Liver (tissue), 9 donors: ENCODE results near the gene TENM3. TPM values are rescaled to one million over a fixed set of nuclear protein-coding genes. Genes with fewer than 3 reads are reported as not detected.

Experiments
- DNase-seq: peaks from one replicate; pipeline ENCODE4 v3.0.0-alpha.2; 2017; ENCODE audit warnings: low spot score
- H3K27ac ChIP-seq, 2 donors: one replicate each; pipeline ENCODE4 v1.7.0; 2013; ENCODE audit warnings: inconsistent platforms in 2 of 2, low read length in 2 of 2, control low read depth in 1 of 2, low read depth in 1 of 2, mild to moderate bottlenecking in 1 of 2
- H3K27me3 ChIP-seq, 4 donors: one replicate each; pipeline versions ENCODE4 v1.6.1 to v1.7.0; 2013; ENCODE audit warnings: low read length in 3 of 4, inconsistent platforms in 1 of 4, mild to moderate bottlenecking in 1 of 4, moderate library complexity in 1 of 4; ENCODE audit not compliant: control insufficient read depth in 4 of 4, insufficient read depth in 4 of 4
- H3K36me3 ChIP-seq, 4 donors: one replicate each; pipeline versions ENCODE4 v1.6.1 to v1.7.0; 2013; ENCODE audit warnings: low read length in 3 of 4, mild to moderate bottlenecking in 3 of 4, low read depth in 1 of 4, moderate library complexity in 1 of 4; ENCODE audit not compliant: control insufficient read depth in 4 of 4, insufficient read depth in 3 of 4
- H3K4me1 ChIP-seq, 4 donors: one replicate each; pipeline versions ENCODE4 v1.6.1 to v1.7.0; 2013; ENCODE audit warnings: low read length in 3 of 4, mild to moderate bottlenecking in 3 of 4, moderate library complexity in 1 of 4; ENCODE audit not compliant: control insufficient read depth in 4 of 4, insufficient read depth in 4 of 4
- H3K4me3 ChIP-seq, 3 donors: one replicate each; pipeline versions ENCODE4 v1.6.1 to v1.7.0; 2013; ENCODE audit warnings: low read length in 3 of 3, control low read depth in 1 of 3, low read depth in 1 of 3, mild to moderate bottlenecking in 1 of 3
- H3K9ac ChIP-seq, 2 donors: one replicate each; pipeline ENCODE4 v1.7.0; 2013; ENCODE audit warnings: low read length in 2 of 2, mild to moderate bottlenecking in 2 of 2, moderate library complexity in 2 of 2, control low read depth in 1 of 2, low read depth in 1 of 2
- H3K9me3 ChIP-seq, 4 donors: one replicate each; pipeline versions ENCODE4 v1.6.1 to v1.7.0; 2013; ENCODE audit warnings: low read length in 3 of 4; ENCODE audit not compliant: control insufficient read depth in 4 of 4
- ATF3 ChIP-seq: IDR thresholded peaks from 2 replicates; pipeline ENCODE4 v1.6.1; 2016; ENCODE audit warnings: antibody characterized with exemption
- CTCF ChIP-seq: fragments of 150-350 bp; IDR thresholded peaks from 2 replicates; pipeline ENCODE4 v1.5.1; 2017; ENCODE audit warnings: improper control_type of control experiment, low read depth, low read length; ENCODE audit not compliant: missing input control
- EGR1 ChIP-seq, 2 donors: IDR thresholded peaks; 2 replicates each; pipeline ENCODE4 v1.6.1; 2016 to 2018; ENCODE audit warnings: antibody characterized with exemption in 2 of 2, low read depth in 2 of 2
- FOXA1 ChIP-seq: IDR thresholded peaks from 2 replicates; pipeline ENCODE4 v1.6.1; 2016; ENCODE audit warnings: antibody characterized with exemption
- FOXA2 ChIP-seq: IDR thresholded peaks from 2 replicates; pipeline ENCODE4 v1.6.1; 2016; ENCODE audit warnings: antibody characterized with exemption
- HNF4A ChIP-seq, 2 donors: conservative IDR thresholded peaks; 2 replicates each; pipeline ENCODE4 v1.6.1; 2016; ENCODE audit warnings: antibody characterized with exemption in 2 of 2, mild to moderate bottlenecking in 2 of 2
- JUND ChIP-seq, 2 donors: IDR thresholded peaks; 2 replicates each; pipeline ENCODE4 v1.6.1; 2016; ENCODE audit warnings: antibody characterized with exemption in 2 of 2
- MAX ChIP-seq: IDR thresholded peaks from 2 replicates; pipeline ENCODE4 v1.6.1; 2016; ENCODE audit warnings: antibody characterized with exemption
- NR2F2 ChIP-seq: IDR thresholded peaks from 2 replicates; pipeline ENCODE4 v1.6.1; 2016; ENCODE audit warnings: antibody characterized with exemption
- RAD21 ChIP-seq, 2 donors: IDR thresholded peaks; 2 replicates each; pipeline ENCODE4 v1.6.1; 2016; ENCODE audit warnings: antibody characterized with exemption in 2 of 2, mild to moderate bottlenecking in 2 of 2
- REST ChIP-seq: IDR thresholded peaks from 2 replicates; pipeline ENCODE4 v1.6.1; 2016; ENCODE audit warnings: antibody characterized with exemption, mild to moderate bottlenecking
- SP1 ChIP-seq: IDR thresholded peaks from 2 replicates; pipeline ENCODE4 v1.6.1; 2018; ENCODE audit warnings: antibody characterized with exemption, mild to moderate bottlenecking
- TAF1 ChIP-seq: conservative IDR thresholded peaks from 2 replicates; pipeline ENCODE4 v1.6.1; 2016; ENCODE audit warnings: antibody characterized with exemption, mild to moderate bottlenecking
- YY1 ChIP-seq: IDR thresholded peaks from 2 replicates; pipeline ENCODE4 v1.6.1; 2016; ENCODE audit warnings: antibody characterized with exemption, mild to moderate bottlenecking
- ZBTB33 ChIP-seq: IDR thresholded peaks from 2 replicates; pipeline ENCODE4 v1.6.1; 2016; ENCODE audit warnings: antibody characterized with exemption
- WGBS: extraction: QIAGEN DNeasy Blood & Tissue Kit; methylation state at CpG from one replicate; pipeline ENCODE4 v1.1.7; 2013; 5-methylcytosine and 5-hydroxymethylcytosine counted together
- polyA plus RNA-seq, 2 donors: library from polyadenylated mRNA; stranded (reverse) in 1 of 2; unstranded in 1 of 2; fragments of 200-250 nt in 1 of 2; fragments of >200 nt in 1 of 2; fragmentation: Nextera tagmentation in 1 of 2; extraction: Ambion mirVana in 1 of 2; gene quantifications; one replicate each; pipeline versions ENCODE4 v1.2.1 to v1.2.3, GENCODE V29; 2013 to 2015
- total RNA-seq, 2 donors: library from RNA; depleted of rRNA; stranded (reverse); fragments of >200 nt; gene quantifications; one replicate each; pipeline ENCODE4 v1.2.3, GENCODE V29; 2014
- donor health status: healthy.
- donor health status: healthy.
- donor health status: healthy.
- donor health status: healthy.
- donor health status: healthy.

Gene TENM3
- total and polyA plus RNA-seq, 4 donors, result 0.32 to 16.8 (median 0.70) TPM

- no peaks in the 10 kb centered on the region for H3K27me3 ChIP-seq
- TF ChIP-seq FOXA2, result no peak
- TF ChIP-seq SP1, result no peak
- DNase-seq, result no peak
- H3K9ac ChIP-seq, result no peak overlapping the region
- 82% methylated on average over 2 of the region's 2 CpGs for WGBS
- H3K9me3 ChIP-seq, result no peaks in the 10 kb centered on the region
- H3K4me1 ChIP-seq, result no peaks in the 10 kb centered on the region
- H3K36me3 ChIP-seq, result no peaks in the 10 kb centered on the region
- H3K27ac ChIP-seq, result no peak overlapping the region
- H3K4me3 ChIP-seq, result no peak overlapping the region
These were observed 95.5 kb downstream of the TENM3 start for GRCh38 chr4:182338746-182339145.

- no peaks in the 10 kb centered on the region for H3K4me1 ChIP-seq
- H3K9ac ChIP-seq, result no peak overlapping the region
- no peak overlapping the region for H3K27ac ChIP-seq
- no peak overlapping the region for H3K4me3 ChIP-seq
- no peak for DNase-seq
- H3K9me3 ChIP-seq, result no peaks in the 10 kb centered on the region
- TF ChIP-seq FOXA2 (no peak), YY1 (no peak), ZBTB33 (no peak), MAX (no peak), ATF3 (no peak), REST (no peak), CTCF (no peak), RAD21 (IDR thresholded peaks at IDR 0.05) (no peak), TAF1 (no peak), JUND (IDR thresholded peaks at IDR 0.05) (no peak), FOXA1 (no peak), HNF4A (conservative IDR thresholded peaks at IDR 0.05) (no peak), EGR1 (IDR thresholded peaks at IDR 0.05; ENCODE audit: low read depth in 2 of 2) (no peak), NR2F2 (no peak)
- WGBS, result 71% methylated on average over 4 of the region's 4 CpGs
- H3K36me3 ChIP-seq, result no peaks in the 10 kb centered on the region
- no peaks in the 10 kb centered on the region for H3K27me3 ChIP-seq
These were observed 96.0 kb downstream of the TENM3 start for GRCh38 chr4:182339221-182339641.
